ENCODE results near the gene NR1H2.
A peak's percentile ranks its signal among the peaks of the same experiment; 100 is the strongest.

Gene NR1H2

DNA sequence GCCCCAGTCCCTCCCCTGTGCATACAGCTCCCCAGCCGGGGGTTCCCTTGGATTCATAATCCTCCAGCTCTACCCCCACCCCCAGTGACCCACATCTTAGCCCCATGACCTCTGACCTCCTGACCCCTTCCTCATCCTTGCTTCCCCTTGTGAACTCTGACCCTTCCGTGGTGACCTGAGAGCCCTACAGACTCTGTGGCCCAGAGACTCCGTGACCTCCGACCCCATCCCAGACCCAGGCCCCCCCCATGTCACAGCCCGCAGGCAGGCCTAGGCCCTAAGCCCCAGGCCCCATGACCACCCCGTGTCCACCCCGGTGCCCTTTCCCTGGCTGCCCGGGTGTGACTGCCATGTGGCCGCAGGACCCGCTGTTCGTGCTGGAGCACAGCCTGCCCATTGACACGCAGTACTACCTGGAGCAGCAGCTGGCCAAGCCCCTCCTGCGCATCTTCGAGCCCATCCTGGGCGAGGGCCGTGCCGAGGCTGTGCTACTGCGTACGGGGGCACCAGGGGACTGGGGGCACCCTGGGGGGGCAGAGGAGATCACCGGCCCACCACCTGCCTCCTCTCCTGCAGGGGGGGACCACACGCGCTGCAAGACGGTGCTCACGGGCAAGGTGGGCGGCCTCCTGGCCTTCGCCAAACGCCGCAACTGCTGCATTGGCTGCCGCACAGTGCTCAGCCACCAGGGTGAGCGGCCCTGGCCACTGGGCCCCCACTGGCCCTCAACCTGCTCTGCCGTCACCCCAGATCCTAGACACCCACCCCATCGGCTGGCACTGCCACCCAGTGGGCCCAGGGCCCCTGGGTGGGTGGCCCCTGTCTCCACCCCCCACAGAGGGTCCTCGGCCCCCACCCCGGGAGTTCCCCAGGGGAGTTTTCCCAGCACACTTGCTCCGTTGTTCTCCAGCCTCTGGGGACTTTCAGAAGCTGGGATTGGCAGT, 40.0 kb downstream of the NR1H2 start:
- TF ChIP-seq, protein P1, sequence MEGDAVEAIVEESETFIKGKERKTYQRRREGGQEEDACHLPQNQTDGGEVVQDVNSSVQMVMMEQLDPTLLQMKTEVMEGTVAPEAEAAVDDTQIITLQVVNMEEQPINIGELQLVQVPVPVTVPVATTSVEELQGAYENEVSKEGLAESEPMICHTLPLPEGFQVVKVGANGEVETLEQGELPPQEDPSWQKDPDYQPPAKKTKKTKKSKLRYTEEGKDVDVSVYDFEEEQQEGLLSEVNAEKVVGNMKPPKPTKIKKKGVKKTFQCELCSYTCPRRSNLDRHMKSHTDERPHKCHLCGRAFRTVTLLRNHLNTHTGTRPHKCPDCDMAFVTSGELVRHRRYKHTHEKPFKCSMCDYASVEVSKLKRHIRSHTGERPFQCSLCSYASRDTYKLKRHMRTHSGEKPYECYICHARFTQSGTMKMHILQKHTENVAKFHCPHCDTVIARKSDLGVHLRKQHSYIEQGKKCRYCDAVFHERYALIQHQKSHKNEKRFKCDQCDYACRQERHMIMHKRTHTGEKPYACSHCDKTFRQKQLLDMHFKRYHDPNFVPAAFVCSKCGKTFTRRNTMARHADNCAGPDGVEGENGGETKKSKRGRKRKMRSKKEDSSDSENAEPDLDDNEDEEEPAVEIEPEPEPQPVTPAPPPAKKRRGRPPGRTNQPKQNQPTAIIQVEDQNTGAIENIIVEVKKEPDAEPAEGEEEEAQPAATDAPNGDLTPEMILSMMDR (IDR thresholded peaks at IDR 0.05; ENCODE audit: poor library complexity, severe bottlenecking) = no peak
- Histone ChIP-seq H3K9me3 (ENCODE audit: severe bottlenecking) (peaks cover 4% of the 10 kb centered on the region), H3K4me3 (ENCODE audit: severe bottlenecking) (no peak overlapping the region), H3K27me3 (ENCODE audit: insufficient read depth, poor library complexity, severe bottlenecking) (peaks cover 17% of the 10 kb centered on the region), H3K36me3 (ENCODE audit: low read depth) (peaks cover 25% of the 10 kb centered on the region), H3K4me1 (ENCODE audit: insufficient read depth, poor library complexity, severe bottlenecking) (no peaks in the 10 kb centered on the region), H3K27ac (ENCODE audit: poor library complexity, severe bottlenecking) (no peak overlapping the region)
- ATAC-seq (ENCODE audit: low read depth) (no peak), DNase-seq (ENCODE audit: low spot score) (no peak)

DNA sequence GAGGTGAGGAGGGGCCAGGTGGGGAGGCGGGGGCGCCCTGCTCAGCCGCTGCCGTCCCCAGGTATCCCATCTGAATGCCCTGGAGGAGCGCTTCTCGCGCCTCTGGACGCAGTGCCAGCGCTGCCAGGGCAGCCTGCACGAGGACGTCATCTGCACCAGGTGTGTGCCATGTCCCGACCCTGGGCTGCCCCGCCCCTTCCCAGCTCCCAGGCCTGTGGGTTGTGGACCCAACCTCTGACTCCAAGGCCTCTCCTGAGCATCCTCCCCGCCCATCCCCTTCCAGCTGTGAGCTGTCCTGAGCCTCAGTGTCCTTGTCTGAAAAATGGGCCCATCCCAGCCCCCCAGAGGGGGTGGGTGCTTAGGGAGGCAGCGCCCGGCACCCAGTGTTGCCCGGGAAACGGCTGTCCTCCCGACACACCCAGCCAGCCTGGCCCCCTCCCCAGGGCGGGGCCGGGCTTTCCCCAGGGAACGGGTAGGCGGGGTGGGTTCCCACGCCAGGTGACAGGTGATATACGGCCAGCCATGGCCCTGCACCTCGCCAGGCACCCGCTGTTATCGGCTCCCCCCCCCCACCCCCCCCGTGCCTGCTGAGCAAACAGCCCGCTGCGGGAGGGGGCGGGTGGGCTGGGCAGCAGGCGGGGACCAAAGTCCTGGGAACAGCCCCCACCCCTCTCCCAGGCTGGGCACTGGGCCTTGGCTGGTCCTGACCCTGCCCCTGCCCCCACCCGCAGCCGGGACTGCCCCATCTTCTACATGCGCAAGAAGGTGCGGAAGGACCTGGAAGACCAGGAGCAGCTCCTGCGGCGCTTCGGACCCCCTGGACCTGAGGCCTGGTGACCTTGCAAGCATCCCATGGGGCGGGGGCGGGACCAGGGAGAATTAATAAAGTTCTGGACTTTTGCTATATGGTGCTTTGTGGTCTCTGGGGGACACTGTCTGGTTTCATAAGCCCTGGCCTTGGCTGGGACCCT, 41.1 kb downstream of the NR1H2 start:
- Histone ChIP-seq H3K36me3 (ENCODE audit: low read depth) (peaks cover 14% of the 10 kb centered on the region), H3K4me1 (ENCODE audit: insufficient read depth, poor library complexity, severe bottlenecking) (no peaks in the 10 kb centered on the region), H3K4me3 (ENCODE audit: severe bottlenecking) (no peak overlapping the region), H3K27me3 (ENCODE audit: insufficient read depth, poor library complexity, severe bottlenecking) (peaks cover 17% of the 10 kb centered on the region), H3K27ac (ENCODE audit: poor library complexity, severe bottlenecking) (no peak overlapping the region), H3K9me3 (ENCODE audit: severe bottlenecking) (peaks cover under 1% of the 10 kb centered on the region)
- ATAC-seq (ENCODE audit: low read depth) (peak; percentile 4; the same call in 1 of the 3 replicates), DNase-seq (ENCODE audit: low spot score) (no peak)
- TF ChIP-seq, protein P1 (IDR thresholded peaks at IDR 0.05; ENCODE audit: poor library complexity, severe bottlenecking) = no peak

DNA sequence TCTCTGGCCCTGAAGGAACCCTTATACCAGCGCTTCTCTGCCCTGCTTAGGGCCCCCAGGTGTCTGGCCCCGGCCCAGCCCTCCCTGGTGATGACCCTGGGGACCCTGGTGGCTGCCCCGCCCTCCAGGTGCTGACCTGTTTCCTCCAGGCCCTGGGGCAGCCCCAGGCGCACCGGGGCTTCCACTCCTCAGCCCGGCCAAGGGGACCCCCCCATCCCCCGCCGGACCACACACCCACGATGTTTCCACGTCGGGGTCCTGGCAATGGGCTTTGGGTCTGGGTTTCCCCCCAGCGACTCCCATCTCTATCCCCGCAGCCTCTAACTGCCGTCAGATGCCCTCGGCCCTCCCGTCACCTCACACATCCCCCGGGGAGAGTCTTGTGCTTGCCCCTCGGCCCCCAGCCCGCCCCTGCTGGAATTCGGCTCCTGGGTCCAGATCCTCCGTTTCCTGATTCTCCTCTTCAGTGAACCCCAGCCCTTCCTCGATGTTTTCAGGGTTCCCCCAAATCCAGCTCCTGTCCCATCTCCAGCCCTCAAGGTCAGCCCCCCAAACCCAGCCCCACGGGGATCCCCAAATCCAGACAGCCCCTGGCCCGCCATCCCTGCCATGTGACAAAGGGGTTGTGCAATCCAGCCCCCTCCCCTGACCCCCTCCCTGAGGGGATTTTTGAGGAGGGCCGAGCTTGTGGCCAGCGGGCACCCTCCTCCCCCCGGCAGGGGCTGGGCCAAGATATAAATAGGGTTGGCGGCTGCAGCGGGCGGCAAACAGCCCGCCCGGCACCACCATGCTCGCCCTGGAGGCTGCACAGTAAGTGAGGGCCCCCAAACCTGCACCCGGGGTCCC, 42.1 kb downstream of the NR1H2 start, which contains the start of gene SPIB:
TSS of gene SPIB (plus strand) at position 763 of the 846 bp plus-strand sequence. CDS start at position 788, 25 bp downstream.
- ATAC-seq (ENCODE audit: low read depth) = 0 out of 3 replicates have a peak, but pooled peaks have one; percentile 5
- TF ChIP-seq, protein P1 (IDR thresholded peaks at IDR 0.05; ENCODE audit: poor library complexity, severe bottlenecking) = no peak
- H3K4me3 ChIP-seq (ENCODE audit: severe bottlenecking) = no peak within 1 kb of the TSS
- H3K36me3 ChIP-seq (ENCODE audit: low read depth) = peaks cover 4% of the 10 kb centered on the region
- no peaks in the 10 kb centered on the region for H3K4me1 ChIP-seq (ENCODE audit: insufficient read depth, poor library complexity, severe bottlenecking)
- DNase-seq (ENCODE audit: low spot score) = no peak
- no peaks in the 10 kb centered on the region for H3K9me3 ChIP-seq (ENCODE audit: severe bottlenecking)
- H3K27ac ChIP-seq (ENCODE audit: poor library complexity, severe bottlenecking) = no peak within 1 kb of the TSS
- peaks cover 17% of the 10 kb centered on the region for H3K27me3 ChIP-seq (ENCODE audit: insufficient read depth, poor library complexity, severe bottlenecking)

DNA sequence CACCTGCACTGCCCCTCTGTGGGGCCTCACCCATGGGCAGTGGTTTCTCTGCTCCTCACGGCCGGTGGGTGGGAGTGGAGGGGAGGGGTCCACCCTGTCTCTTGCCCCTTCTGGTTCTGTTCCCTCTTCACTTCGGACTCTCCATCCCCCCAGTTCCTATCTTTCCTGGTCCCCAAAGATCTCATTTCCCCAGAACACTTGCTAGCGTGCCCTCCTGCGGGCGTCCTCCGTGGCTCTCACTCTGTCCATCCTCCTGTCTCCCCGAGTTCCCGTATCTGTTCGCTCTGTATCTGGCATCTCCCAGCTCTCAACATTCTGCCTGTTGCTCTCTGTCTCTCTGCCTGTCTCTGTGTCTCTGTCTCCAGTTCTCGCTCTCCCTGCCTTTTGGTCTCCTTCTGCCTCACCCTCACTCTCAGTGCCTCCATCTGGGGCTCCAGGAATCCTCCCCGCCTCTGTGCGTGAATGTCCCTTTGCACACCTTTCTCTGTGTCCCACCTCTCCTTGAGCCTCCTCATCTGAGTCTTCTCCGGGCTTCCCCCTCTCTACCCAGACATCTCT, 42.8 kb downstream of the NR1H2 start:
- peaks cover 4% of the 10 kb centered on the region; the same call in 1 of the 2 replicates for H3K36me3 ChIP-seq (ENCODE audit: low read depth)
- DNase-seq (ENCODE audit: low spot score) (no peak), ATAC-seq (ENCODE audit: low read depth) (no peak)
- H3K4me3 ChIP-seq (ENCODE audit: severe bottlenecking) = no peak overlapping the region
- no peak overlapping the region for H3K27ac ChIP-seq (ENCODE audit: poor library complexity, severe bottlenecking)
- peaks cover 17% of the 10 kb centered on the region for H3K27me3 ChIP-seq (ENCODE audit: insufficient read depth, poor library complexity, severe bottlenecking)
- H3K9me3 ChIP-seq (ENCODE audit: severe bottlenecking) = no peaks in the 10 kb centered on the region
- no peaks in the 10 kb centered on the region for H3K4me1 ChIP-seq (ENCODE audit: insufficient read depth, poor library complexity, severe bottlenecking)
- TF ChIP-seq, protein P1 (IDR thresholded peaks at IDR 0.05; ENCODE audit: poor library complexity, severe bottlenecking) = no peak

Measured in RWPE2 (cell line).